K562 (cell line): ENCODE measurements around the gene CPSF4. TPM values are rescaled to one million over a fixed set of nuclear protein-coding genes. Genes with fewer than 3 reads are reported as not detected.
A peak's percentile ranks its signal among the peaks of the same experiment; 100 is the strongest.

Experiments
- ATAC-seq: fragments of 200-7000 bp; cut with Tn5 transposase; 3 replicates; pipeline ENCODE4 v1.9.1; 2020; ENCODE audit warnings: moderate library complexity
- BruUV-seq: library from RNA; stranded (reverse); fragments of 400-500 nt; replicated peaks from 2 replicates; lab custom pipeline; 2021; lab: Mats Ljungman, UMichigan
- CTCF ChIA-PET: fragments of 300-600 bp; formaldehyde crosslinking; extraction: SDS; loops from one replicate; lab custom pipeline; 2021; ENCODE audit warnings: low intra/inter-chr PET ratio; lab: Yijun Ruan, JAX
- POLR2A ChIA-PET: fragments of 300-600, 350-650 bp; sonication (Branson Sonifier 250); formaldehyde crosslinking; extraction: SDS; loops from one replicate; lab custom pipeline; 2021; ENCODE audit warnings: antibody characterized with exemption, inconsistent platforms; lab: Yijun Ruan, JAX
- DNase-seq, 4 experiments: peaks; one replicate each; pipeline versions ENCODE4 v3.0.0 to v3.0.0-alpha.2; 2011 to 2018; ENCODE audit warnings: low spot score in 3 of 4, mixed read lengths in 3 of 4; ENCODE audit errors: extremely low read depth in 1 of 4
- FAIRE-seq: peaks from 2 replicates; lab custom pipeline; 2011; peaks lifted over from hg19 to GRCh38; lab: Jason Lieb, UNC
- H2AFZ ChIP-seq: 2 replicates; pipeline ENCODE4 v1.6.0; 2011; ENCODE audit warnings: low read depth, low read length, control low read depth, inconsistent platforms
- H3K27ac ChIP-seq: fragments of 200-600 bp; 3 replicates; pipeline ENCODE4 v1.8.0; 2011; ENCODE audit warnings: low read depth, mild to moderate bottlenecking, control low read depth, inconsistent platforms, low read length, moderate library complexity, mixed read lengths; ENCODE audit errors: extremely low read depth
- H3K27me3 ChIP-seq, 2 experiments: fragments of 300-600 bp in 1 of 2; 2 replicates in 1 of 2; 3 replicates in 1 of 2; pipeline versions ENCODE4 v1.6.0 to v1.8.0; 2011; ENCODE audit warnings: inconsistent platforms in 2 of 2, low read length in 2 of 2, mild to moderate bottlenecking in 1 of 2, mixed read lengths in 1 of 2, moderate library complexity in 1 of 2; ENCODE audit not compliant: control insufficient read depth in 2 of 2, insufficient read depth in 2 of 2
- H3K36me3 ChIP-seq: fragments of 300-600 bp; 3 replicates; pipeline ENCODE4 v1.8.0; 2011; ENCODE audit warnings: mild to moderate bottlenecking, low read length, inconsistent platforms; ENCODE audit not compliant: control insufficient read depth, insufficient read depth
- H3K4me1 ChIP-seq, 2 experiments: fragments of 200-600 bp in 1 of 2; replicated peaks in 1 of 2; 2 replicates in 1 of 2; 3 replicates in 1 of 2; pipeline versions ENCODE4 v1.5.1 to v1.8.0; 2011; ENCODE audit warnings: inconsistent platforms in 2 of 2, low read length in 2 of 2, mild to moderate bottlenecking in 1 of 2, mixed read lengths in 1 of 2, moderate library complexity in 1 of 2; ENCODE audit not compliant: control insufficient read depth in 2 of 2, insufficient read depth in 2 of 2
- H3K4me2 ChIP-seq: 2 replicates; pipeline ENCODE4 v1.6.1; 2011; ENCODE audit warnings: low read length, control low read depth, inconsistent platforms, mixed read lengths; ENCODE audit not compliant: insufficient read depth
- H3K4me3 ChIP-seq: fragments of 200-600 bp; sonication (generic), shearing (Covaris generic); 2 replicates; pipeline ENCODE4 v1.5.1; 2016; ENCODE audit warnings: control low read depth, inconsistent platforms
- H3K79me2 ChIP-seq: fragments of 200-600 bp; 3 replicates; pipeline ENCODE4 v1.8.0; 2011; ENCODE audit warnings: low read length, inconsistent platforms; ENCODE audit not compliant: control insufficient read depth, insufficient read depth
- H3K9ac ChIP-seq, 2 experiments: 2 replicates each; pipeline versions ENCODE4 v1.6.0 to v1.6.1; 2011; ENCODE audit warnings: low read depth in 2 of 2, low read length in 2 of 2, control low read depth in 1 of 2, inconsistent platforms in 1 of 2, mild to moderate bottlenecking in 1 of 2, mixed read lengths in 1 of 2; ENCODE audit not compliant: insufficient read depth in 1 of 2
- H3K9me1 ChIP-seq: one replicate; pipeline ENCODE4 v1.6.0; 2011; ENCODE audit warnings: inconsistent platforms, mild to moderate bottlenecking, low read length, moderate library complexity; ENCODE audit not compliant: control insufficient read depth, insufficient read depth
- H3K9me3 ChIP-seq: replicated peaks from 2 replicates; pipeline ENCODE4 v1.5.1; 2011; ENCODE audit warnings: low read depth, low read length, inconsistent platforms; ENCODE audit not compliant: control insufficient read depth, insufficient read depth
- H4K20me1 ChIP-seq: replicated peaks from 2 replicates; pipeline ENCODE4 v1.6.1; 2011; ENCODE audit warnings: low read length, inconsistent platforms, mixed read lengths; ENCODE audit not compliant: control insufficient read depth, insufficient read depth
- CEBPB ChIP-seq: fragments of 450-650 bp; IDR thresholded peaks from 2 replicates; pipeline ENCODE4 v1.6.1; 2016; ENCODE audit warnings: missing genetic modification characterization, missing compliant biosample characterization
- CTBP1 ChIP-seq: fragments of 450-650 bp; IDR thresholded peaks from 2 replicates; pipeline ENCODE4 v1.6.1; 2016; ENCODE audit warnings: borderline replicate concordance
- ETV6 ChIP-seq, 3 experiments: fragments of 150-350 bp in 1 of 3; sonication (generic) in 1 of 3; formaldehyde crosslinking in 1 of 3; IDR thresholded peaks; 2 replicates each; pipeline versions ENCODE4 v1.6.1 to v1.8.0; 2014 to 2022; ENCODE audit warnings: borderline replicate concordance in 2 of 3, low read depth in 2 of 3, antibody characterized with exemption in 1 of 3, low read length in 1 of 3, mild to moderate bottlenecking in 1 of 3, missing genetic modification reagents in 1 of 3
- GTF2A2 ChIP-seq: IDR thresholded peaks from 2 replicates; pipeline ENCODE4 v1.6.1; 2016; ENCODE audit warnings: mild to moderate bottlenecking, missing genetic modification characterization, missing compliant biosample characterization
- NFE2 ChIP-seq: IDR thresholded peaks from 2 replicates; pipeline ENCODE4 v1.6.1; 2014; ENCODE audit warnings: antibody characterized with exemption, low read depth
- NFIC ChIP-seq: fragments of 450-650 bp; IDR thresholded peaks from 2 replicates; pipeline ENCODE4 v1.6.1; 2017; ENCODE audit warnings: mild to moderate bottlenecking, inconsistent platforms
- NR0B1 ChIP-seq: fragments of 450-650 bp; IDR thresholded peaks from one replicate; pipeline ENCODE4 v1.6.1; 2018; ENCODE audit warnings: mild to moderate bottlenecking, moderate library complexity; ENCODE audit not compliant: partially characterized antibody
- PCBP1 ChIP-seq: fragments of 200-400 bp; formaldehyde crosslinking; IDR thresholded peaks from 2 replicates; pipeline ENCODE4 v1.6.1; 2018; ENCODE audit warnings: mild to moderate bottlenecking, low read depth, low read length; ENCODE audit not compliant: poor library complexity, severe bottlenecking
- RUNX1 ChIP-seq: sonication (generic); IDR thresholded peaks from 2 replicates; pipeline ENCODE4 v1.6.1; 2016; ENCODE audit warnings: antibody characterized with exemption, low read depth
- SIN3A ChIP-seq, 2 experiments: fragments of 150-350 bp in 1 of 2; IDR thresholded peaks; 2 replicates each; pipeline ENCODE4 v1.6.1; 2011 to 2016; ENCODE audit warnings: borderline replicate concordance in 2 of 2, low read depth in 2 of 2, low read length in 2 of 2, mild to moderate bottlenecking in 2 of 2, moderate library complexity in 2 of 2; ENCODE audit not compliant: control insufficient read depth in 1 of 2
- SMARCA5 ChIP-seq: fragments of 450-650 bp; IDR thresholded peaks from 2 replicates; pipeline ENCODE4 v1.6.1; 2016
- TRIM24 ChIP-seq, 2 experiments: fragments of 450-650 bp; IDR thresholded peaks; 2 replicates each; pipeline ENCODE4 v1.6.1; 2016
- UBTF ChIP-seq, 2 experiments: IDR thresholded peaks; 2 replicates each; pipeline ENCODE4 v1.6.1; 2012; ENCODE audit warnings: improper control_type of control experiment in 2 of 2, low read depth in 2 of 2, low read length in 2 of 2, borderline replicate concordance in 1 of 2
- ZBTB9 ChIP-seq: fragments of 450-650 bp; formaldehyde crosslinking; IDR thresholded peaks from 2 replicates; pipeline ENCODE4 v1.4.0; 2020; ENCODE audit warnings: mild to moderate bottlenecking, moderate library complexity
- ZKSCAN1 ChIP-seq: fragments of 150-350 bp; IDR thresholded peaks from 2 replicates; pipeline ENCODE4 v1.6.1; 2016; ENCODE audit warnings: low read depth, low read length
- ZNF668 ChIP-seq: fragments of 250-450 bp; sonication (Bioruptor Pico); IDR thresholded peaks from 2 replicates; pipeline ENCODE4 v1.8.0; 2022; ENCODE audit warnings: mild to moderate bottlenecking, inconsistent platforms
- WGBS: fragments of 100-300 bp; shearing (Covaris generic); methylation state at CpG from one replicate; pipeline ENCODE4 v1.1.6; 2016; ENCODE audit warnings: low coverage, mixed read lengths; ENCODE audit not compliant: insufficient coverage; ENCODE audit errors: missing lambda C conversion rate; 5-methylcytosine and 5-hydroxymethylcytosine counted together
- in situ Hi-C: fragments of 300-500 bp; cut with MboI; formaldehyde crosslinking; loops from 4 replicates; pipeline ENCODE4 v1.15.0; 2018; ENCODE audit warnings: inconsistent platforms, mixed read lengths
- intact Hi-C: fragments of 100-400 bp; cut with micrococcal nuclease; formaldehyde crosslinking; loops from 2 replicates; pipeline ENCODE4 v1.14.2; 2022
- polyA plus RNA-seq, 8 experiments: library from polyadenylated mRNA; depleted of rRNA in 4 of 8; stranded (reverse) in 5 of 8; unstranded in 3 of 8; fragments of >200 nt; fragmentation: Nextera tagmentation in 2 of 8; fragmentation: Illumina TruSeq in 1 of 8; extraction: Ambion mirVana in 2 of 8; extraction: Trizol in 1 of 8; gene quantifications; 2 replicates each; pipeline versions ENCODE4 v1.2.1 to v1.2.3, GENCODE V29; 2011 to 2014; ENCODE audit warnings: inconsistent platforms in 1 of 8, missing spikeins in 1 of 8
- total RNA-seq, 7 experiments: library from RNA; depleted of rRNA in 6 of 7; stranded (reverse); fragments of >200 nt in 6 of 7; fragmentation: Illumina TruSeq in 2 of 7; extraction: Trizol in 2 of 7; gene quantifications; 2 replicates each; pipeline versions ENCODE4 v1.2.1 to v1.2.3, GENCODE V29; 2011 to 2021; ENCODE audit warnings: low replicate concordance in 1 of 7

Gene CPSF4
- total and polyA plus RNA-seq, 9 of the 15 experiments (the other 6 are each of a cell fraction or from before 2014, with no cell fraction given) = 16.9 to 118 (median 71.7) TPM

- Histone ChIP-seq H3K27me3 (no peaks in the 10 kb centered on the region), H3K4me2 (peak within 1 kb of the TSS; percentile 93), H2AFZ (peak within 1 kb of the TSS; percentile 90), H3K4me3 (peak within 1 kb of the TSS; percentile 84), H4K20me1 (peaks cover 3% of the 10 kb centered on the region; the same call in 1 of the 2 replicates), H3K79me2 (peaks cover 44% of the 10 kb centered on the region), H3K36me3 (peaks cover 3% of the 10 kb centered on the region; the same call in 2 of the 3 replicates), H3K9ac (peak within 1 kb of the TSS; percentile 86 to 88), H3K9me3 (peaks cover 3% of the 10 kb centered on the region; the same call in 1 of the 2 replicates), H3K9me1 (no peaks in the 10 kb centered on the region), H3K27ac (peak within 1 kb of the TSS; percentile 77), H3K4me1 (peaks cover 4 to 27% of the 10 kb centered on the region in 2 experiments; a peak in 3 of 5 replicates)
- 0% methylated on average over 53 of the region's 53 CpGs for WGBS
- no TSS peak for BruUV-seq
- in situ Hi-C loops = no loop called here
- DNase-seq = peak; percentile 98 to 99 (median 98)
- POLR2A ChIA-PET = interaction anchor here (0.5 to 3.1 kb wide), 19 partner anchors 10 to 1652 kb away, joined by 3 to 31 read pairs (median 4); partner anchors contain the start of genes ZCWPW1, ZNF655 and ZSCAN25
- CTCF ChIA-PET = no interaction called here
- intact Hi-C loops = loop anchor here (5.0 kb wide), 1 partner anchor 48 kb away; the partner anchor contains the start of gene FAM200A
- ATAC-seq = peak; percentile 88
- peak; percentile 78 for FAIRE-seq
- TF ChIP-seq ZBTB9 (CRISPR knock-in tag) (no peak), NFE2 (0 out of 2 replicates have a peak, but pooled peaks have one; percentile 11), CEBPB (tag) (peak; percentile 42; the same call in 1 of the 2 replicates), RUNX1 (no peak), UBTF (IDR thresholded peaks at IDR 0.05; ENCODE audit: borderline replicate concordance in 1 of 2, low read depth in 2 of 2, low read length in 2 of 2) (0 out of 4 replicates have a peak, but pooled peaks have one; percentile 41 to 78), ZKSCAN1 (0 out of 2 replicates have a peak, but pooled peaks have one; percentile 20), CTBP1 (no peak; the same call in none of the 2 replicates), SIN3A (IDR thresholded peaks at IDR 0.05; ENCODE audit: borderline replicate concordance in 2 of 2, control insufficient read depth in 1 of 2, low read depth in 2 of 2, low read length in 2 of 2) (peak; percentile 66 to 88), GTF2A2 (tag) (0 out of 2 replicates have a peak, but pooled peaks have one; percentile 24), ETV6 (IDR thresholded peaks at IDR 0.05; ENCODE audit: borderline replicate concordance in 1 of 2, low read depth in 2 of 2, low read length in 1 of 2) (peak; percentile 72 to 84; a peak in 3 of 4 replicates), ETV6 (CRISPR knock-in tag; IDR thresholded peaks at IDR 0.05; ENCODE audit: borderline replicate concordance) (no peak), SMARCA5 (no peak), TRIM24 (IDR thresholded peaks at IDR 0.05) (no peak), NR0B1 (no peak), PCBP1 (no peak), ZNF668 (no peak), NFIC (peak; percentile 18; the same call in 1 of the 2 replicates)
Measured at GRCh38 chr7:99504603-99505323, 66.0 kb downstream of the CPSF4 start, which contains the start of gene ZKSCAN5. TSS of gene ZKSCAN5 (plus strand) at chr7:99504662. CDS start at chr7:99506045, 1,383 bp downstream.
